ENCODE measurements around the gene ACOX2.

DNA sequence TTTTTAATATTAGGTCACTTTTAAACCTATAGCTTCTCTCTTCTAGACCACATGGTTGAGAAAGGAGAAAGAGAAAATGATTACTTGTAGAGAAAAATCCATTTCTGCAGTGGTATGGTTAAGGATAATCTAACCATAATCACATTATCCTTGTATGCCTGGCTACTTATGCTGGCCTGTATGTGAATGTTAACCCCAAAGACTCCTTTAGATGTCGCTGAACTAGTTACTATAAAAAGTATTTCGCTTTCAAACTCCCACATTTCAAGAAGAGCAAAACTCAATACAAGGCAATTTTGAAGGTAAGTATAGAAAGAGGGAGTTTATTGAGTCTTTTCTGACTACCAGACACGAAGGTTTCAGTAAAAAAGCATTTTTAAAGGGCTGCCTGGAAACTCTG lies 42.9 kb downstream of the ACOX2 start:
- TF ChIP-seq, protein P1, sequence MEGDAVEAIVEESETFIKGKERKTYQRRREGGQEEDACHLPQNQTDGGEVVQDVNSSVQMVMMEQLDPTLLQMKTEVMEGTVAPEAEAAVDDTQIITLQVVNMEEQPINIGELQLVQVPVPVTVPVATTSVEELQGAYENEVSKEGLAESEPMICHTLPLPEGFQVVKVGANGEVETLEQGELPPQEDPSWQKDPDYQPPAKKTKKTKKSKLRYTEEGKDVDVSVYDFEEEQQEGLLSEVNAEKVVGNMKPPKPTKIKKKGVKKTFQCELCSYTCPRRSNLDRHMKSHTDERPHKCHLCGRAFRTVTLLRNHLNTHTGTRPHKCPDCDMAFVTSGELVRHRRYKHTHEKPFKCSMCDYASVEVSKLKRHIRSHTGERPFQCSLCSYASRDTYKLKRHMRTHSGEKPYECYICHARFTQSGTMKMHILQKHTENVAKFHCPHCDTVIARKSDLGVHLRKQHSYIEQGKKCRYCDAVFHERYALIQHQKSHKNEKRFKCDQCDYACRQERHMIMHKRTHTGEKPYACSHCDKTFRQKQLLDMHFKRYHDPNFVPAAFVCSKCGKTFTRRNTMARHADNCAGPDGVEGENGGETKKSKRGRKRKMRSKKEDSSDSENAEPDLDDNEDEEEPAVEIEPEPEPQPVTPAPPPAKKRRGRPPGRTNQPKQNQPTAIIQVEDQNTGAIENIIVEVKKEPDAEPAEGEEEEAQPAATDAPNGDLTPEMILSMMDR (conservative IDR thresholded peaks at IDR 0.05; ENCODE audit: low read depth, low read length), result no peak
- no peak for TF ChIP-seq EZH2phosphoT487 (IDR thresholded peaks at IDR 0.05; ENCODE audit: borderline replicate concordance, low read length)
